ENCODE results near the gene NLRP12.
A peak's percentile ranks its signal among the peaks of the same experiment; 100 is the strongest.
"Not testable (repeated sequence)": the region's sequence is repeated elsewhere in the genome, so short reads cannot be mapped to it uniquely, and the experiment has no call there.

Gene NLRP12

GRCh38 chr19:53838446-53838845 is 14.3 kb upstream of the NLRP12 start:
- not testable (repeated sequence) for DNase-seq

- DNase-seq, result not testable (repeated sequence)
Observed at GRCh38 chr19:53832861-53833260, 8.7 kb upstream of the NLRP12 start.

- no peak for DNase-seq
Observed at GRCh38 chr19:53828531-53828930, 4.4 kb upstream of the NLRP12 start.

GRCh38 chr19:53826876-53827275 is 2.8 kb upstream of the NLRP12 start:
- DNase-seq, result no peak

GRCh38 chr19:53823380-53824120 is 564 bp downstream of the NLRP12 start:
- DNase-seq, result no peak

GRCh38 chr19:53819861-53820260 is 4.3 kb downstream of the NLRP12 start:
- DNase-seq, result no peak

GRCh38 chr19:53818756-53819155 is 5.4 kb downstream of the NLRP12 start:
- DNase-seq, result no peak

GRCh38 chr19:53813996-53814395 is 10.1 kb downstream of the NLRP12 start:
- no peak for DNase-seq

GRCh38 chr19:53812335-53812734 is 11.8 kb downstream of the NLRP12 start:
- DNase-seq, result no peak

GRCh38 chr19:53810891-53811290 is 13.2 kb downstream of the NLRP12 start:
- no peak for DNase-seq

GRCh38 chr19:53810187-53810546 is 13.9 kb downstream of the NLRP12 start:
- no peak for DNase-seq

- DNase-seq, result no peak
Observed at GRCh38 chr19:53809518-53810186, 14.5 kb downstream of the NLRP12 start.

- DNase-seq, result no peak
Observed at GRCh38 chr19:53808710-53809125, 15.4 kb downstream of the NLRP12 start.

GRCh38 chr19:53801257-53801656 is 22.9 kb downstream of the NLRP12 start:
- no peak for DNase-seq

GRCh38 chr19:53795019-53795418 is 29.1 kb downstream of the NLRP12 start:
- DNase-seq, result no peak

GRCh38 chr19:53792721-53793433 is 31.2 kb downstream of the NLRP12 start:
- peak; percentile 64 for DNase-seq

- no peak for DNase-seq
Observed at GRCh38 chr19:53789708-53790678, 34.1 kb downstream of the NLRP12 start.

GRCh38 chr19:53787266-53787665 is 36.8 kb downstream of the NLRP12 start:
- no peak for DNase-seq

GRCh38 chr19:53786744-53787143 is 37.4 kb downstream of the NLRP12 start:
- no peak for DNase-seq

- no peak for DNase-seq
Observed at GRCh38 chr19:53785196-53785889, 38.8 kb downstream of the NLRP12 start.

- no peak for DNase-seq
Observed at GRCh38 chr19:53782698-53783097, 41.4 kb downstream of the NLRP12 start.

GRCh38 chr19:53781332-53781731 is 42.8 kb downstream of the NLRP12 start:
- DNase-seq, result not testable (repeated sequence)

Measured in NCI-H1105 treated with DMSO at 0.1 percent for 48 hours (cell line).